ENCODE measurements around the gene NHEJ1. TPM values are rescaled to one million over a fixed set of nuclear protein-coding genes. Genes with fewer than 3 reads are reported as not detected.

NHEJ1 gene
- total RNA-seq, 4 donors from 2014 or later: 8.6 to 13.8 (median 11.9) TPM

- Histone ChIP-seq H3K4me3 (replicated peaks in 1 of 3) (no peak overlapping the region), H3K27me3 (no peaks in the 10 kb centered on the region), H3K36me3 (no peaks in the 10 kb centered on the region), H3K9me3 (no peaks in the 10 kb centered on the region), H3K27ac (no peak overlapping the region), H3K4me1 (peaks cover 0 to 5% of the 10 kb centered on the region in 2 donors)
- TF ChIP-seq, protein P1, sequence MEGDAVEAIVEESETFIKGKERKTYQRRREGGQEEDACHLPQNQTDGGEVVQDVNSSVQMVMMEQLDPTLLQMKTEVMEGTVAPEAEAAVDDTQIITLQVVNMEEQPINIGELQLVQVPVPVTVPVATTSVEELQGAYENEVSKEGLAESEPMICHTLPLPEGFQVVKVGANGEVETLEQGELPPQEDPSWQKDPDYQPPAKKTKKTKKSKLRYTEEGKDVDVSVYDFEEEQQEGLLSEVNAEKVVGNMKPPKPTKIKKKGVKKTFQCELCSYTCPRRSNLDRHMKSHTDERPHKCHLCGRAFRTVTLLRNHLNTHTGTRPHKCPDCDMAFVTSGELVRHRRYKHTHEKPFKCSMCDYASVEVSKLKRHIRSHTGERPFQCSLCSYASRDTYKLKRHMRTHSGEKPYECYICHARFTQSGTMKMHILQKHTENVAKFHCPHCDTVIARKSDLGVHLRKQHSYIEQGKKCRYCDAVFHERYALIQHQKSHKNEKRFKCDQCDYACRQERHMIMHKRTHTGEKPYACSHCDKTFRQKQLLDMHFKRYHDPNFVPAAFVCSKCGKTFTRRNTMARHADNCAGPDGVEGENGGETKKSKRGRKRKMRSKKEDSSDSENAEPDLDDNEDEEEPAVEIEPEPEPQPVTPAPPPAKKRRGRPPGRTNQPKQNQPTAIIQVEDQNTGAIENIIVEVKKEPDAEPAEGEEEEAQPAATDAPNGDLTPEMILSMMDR (IDR thresholded peaks at IDR 0.05): no peak
- DNase-seq: no peak
- 70 to 79% methylated on average over 5 to 7 of the region's 7 CpGs for WGBS, 2 donors
- intact Hi-C loops (cut with DNase I): no loop called here
Observed at GRCh38 chr2:219128396-219128795, 32.2 kb downstream of the NHEJ1 start.

- 66 to 74% methylated on average over 2 of the region's 2 CpGs for WGBS, 2 donors
- no peak for DNase-seq
- Histone ChIP-seq H3K36me3 (no peaks in the 10 kb centered on the region), H3K4me1 (peaks cover 0 to 5% of the 10 kb centered on the region in 2 donors), H3K27me3 (no peaks in the 10 kb centered on the region), H3K27ac (no peak overlapping the region), H3K9me3 (no peaks in the 10 kb centered on the region), H3K4me3 (replicated peaks in 1 of 3) (no peak overlapping the region)
- intact Hi-C loops (cut with DNase I): no loop called here
- TF ChIP-seq, protein P1 (IDR thresholded peaks at IDR 0.05): no peak
- no peak for TF ChIP-seq POLR2A (IDR thresholded peaks at IDR 0.05)
Observed at GRCh38 chr2:219127037-219127635, 33.5 kb downstream of the NHEJ1 start.

- TF ChIP-seq POLR2A (IDR thresholded peaks at IDR 0.05): no peak
- TF ChIP-seq, protein P1 (IDR thresholded peaks at IDR 0.05): no peak
- Histone ChIP-seq H3K9me3 (no peaks in the 10 kb centered on the region), H3K27ac (no peak overlapping the region), H3K4me1 (peaks cover 0 to 5% of the 10 kb centered on the region in 2 donors), H3K27me3 (no peaks in the 10 kb centered on the region), H3K4me3 (replicated peaks in 1 of 3) (no peak overlapping the region), H3K36me3 (no peaks in the 10 kb centered on the region)
- no peak for DNase-seq
- intact Hi-C loops (cut with DNase I): no loop called here
- WGBS, 2 donors: 81 to 85% methylated on average over 3 of the region's 3 CpGs
Observed at GRCh38 chr2:219126555-219126954, 34.1 kb downstream of the NHEJ1 start.

GRCh38 chr2:219125886-219126270 lies 34.7 kb downstream of the NHEJ1 start:
- Histone ChIP-seq H3K4me3 (replicated peaks in 1 of 3) (no peak overlapping the region), H3K9me3 (no peaks in the 10 kb centered on the region), H3K27ac (no peak overlapping the region), H3K27me3 (no peaks in the 10 kb centered on the region), H3K36me3 (no peaks in the 10 kb centered on the region), H3K4me1 (peaks cover 0 to 5% of the 10 kb centered on the region in 2 donors)
- intact Hi-C loops (cut with DNase I): no loop called here
- WGBS, 2 donors: 87 to 94% methylated on average over 1 of the region's 1 CpG
- no peak for DNase-seq
- TF ChIP-seq POLR2A (IDR thresholded peaks at IDR 0.05): no peak
- TF ChIP-seq, protein P1 (IDR thresholded peaks at IDR 0.05): no peak

DNA sequence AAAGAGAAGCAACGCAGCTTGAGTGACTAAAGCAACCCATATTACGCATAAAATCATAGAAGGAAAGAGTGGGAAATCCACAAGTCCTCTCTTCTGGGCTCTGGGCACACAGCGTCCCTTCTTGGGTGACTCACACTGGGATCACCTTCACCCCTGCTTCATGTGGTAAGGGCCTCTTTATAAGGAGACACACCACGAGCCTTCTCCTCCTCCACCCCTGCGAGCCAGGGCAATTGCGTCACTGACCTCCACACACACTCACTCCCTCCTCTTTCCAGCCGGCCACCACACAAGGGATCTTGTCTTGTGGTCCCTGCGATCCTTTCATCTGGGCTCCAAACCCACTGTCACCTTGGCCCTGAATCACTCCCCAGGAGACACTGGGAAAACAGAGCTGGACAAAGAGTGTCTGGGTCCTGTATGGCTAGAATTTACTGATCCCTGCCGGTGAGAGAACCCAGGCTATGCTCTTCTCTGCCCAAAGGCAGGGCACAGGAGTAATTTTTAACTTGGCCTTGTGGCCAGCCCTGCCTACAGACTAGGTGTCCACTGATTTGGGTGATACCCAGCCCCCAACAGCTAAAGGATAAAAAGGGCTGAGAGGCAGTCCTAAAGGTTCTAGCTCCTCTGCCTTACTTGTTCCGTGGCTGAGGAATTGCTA lies 35.3 kb downstream of the NHEJ1 start:
- WGBS, 2 donors: 85 to 87% methylated on average over 10 of the region's 10 CpGs
- TF ChIP-seq, protein P1 (IDR thresholded peaks at IDR 0.05): no peak
- TF ChIP-seq POLR2A (IDR thresholded peaks at IDR 0.05): no peak
- Histone ChIP-seq H3K27me3 (no peaks in the 10 kb centered on the region), H3K27ac (no peak overlapping the region), H3K36me3 (no peaks in the 10 kb centered on the region), H3K4me1 (peaks cover 0 to 5% of the 10 kb centered on the region in 2 donors), H3K9me3 (no peaks in the 10 kb centered on the region), H3K4me3 (replicated peaks in 1 of 3) (no peak overlapping the region)
- no peak for DNase-seq
- intact Hi-C loops (cut with DNase I): no loop called here
